ENCODE measurements around the gene ITGB5.
"Not testable (repeated sequence)": the region's sequence is repeated elsewhere in the genome, so short reads cannot be mapped to it uniquely, and the experiment has no call there.

ITGB5 gene

GRCh38 chr3:124812291-124813265, 74.6 kb downstream of the ITGB5 start:
- DNase-seq (ENCODE audit: low read depth): peak; percentile 95

- DNase-seq (ENCODE audit: low read depth): no peak
Observed at GRCh38 chr3:124811436-124811835, 75.7 kb downstream of the ITGB5 start.

GRCh38 chr3:124810970-124811369, 76.2 kb downstream of the ITGB5 start:
- no peak for DNase-seq (ENCODE audit: low read depth)

GRCh38 chr3:124809039-124809438, 78.1 kb downstream of the ITGB5 start:
- no peak for DNase-seq (ENCODE audit: low read depth)

GRCh38 chr3:124805671-124806070, 81.5 kb downstream of the ITGB5 start:
- DNase-seq (ENCODE audit: low read depth): no peak

GRCh38 chr3:124804875-124805274, 82.3 kb downstream of the ITGB5 start:
- DNase-seq (ENCODE audit: low read depth): no peak

GRCh38 chr3:124802702-124803101, 84.5 kb downstream of the ITGB5 start:
- no peak for DNase-seq (ENCODE audit: low read depth)

GRCh38 chr3:124802061-124802698, 85.0 kb downstream of the ITGB5 start:
- DNase-seq (ENCODE audit: low read depth): no peak

GRCh38 chr3:124800511-124801258, 86.5 kb downstream of the ITGB5 start:
- no peak for DNase-seq (ENCODE audit: low read depth)

- no peak for DNase-seq (ENCODE audit: low read depth)
Observed at GRCh38 chr3:124800076-124800475, 87.1 kb downstream of the ITGB5 start.

GRCh38 chr3:124799676-124800075, 87.5 kb downstream of the ITGB5 start:
- DNase-seq (ENCODE audit: low read depth): no peak

- no peak for DNase-seq (ENCODE audit: low read depth)
Observed at GRCh38 chr3:124797426-124797945, 89.7 kb downstream of the ITGB5 start.

- DNase-seq (ENCODE audit: low read depth): no peak
Observed at GRCh38 chr3:124796477-124796876, 90.7 kb downstream of the ITGB5 start.

GRCh38 chr3:124793054-124793739, 94.0 kb downstream of the ITGB5 start:
- peak; percentile 73 for DNase-seq (ENCODE audit: low read depth)

GRCh38 chr3:124792341-124793040, 94.7 kb downstream of the ITGB5 start:
- no peak for DNase-seq (ENCODE audit: low read depth)

- peak; percentile 98 for DNase-seq (ENCODE audit: low read depth)
Observed at GRCh38 chr3:124791639-124792151, 95.5 kb downstream of the ITGB5 start.

- peak; percentile 91 for DNase-seq (ENCODE audit: low read depth)
Observed at GRCh38 chr3:124791142-124791541, 96.0 kb downstream of the ITGB5 start.

- not testable (repeated sequence) for DNase-seq (ENCODE audit: low read depth)
Observed at GRCh38 chr3:124789103-124789502, 98.1 kb downstream of the ITGB5 start.

GRCh38 chr3:124788254-124788745, 98.9 kb downstream of the ITGB5 start:
- DNase-seq (ENCODE audit: low read depth): no peak

GRCh38 chr3:124787476-124788195, 99.5 kb downstream of the ITGB5 start:
- DNase-seq (ENCODE audit: low read depth): no peak

Measured in GM04504 (cell line).